Activated CD8-positive, alpha-beta memory T cell treated with anti-CD3 and anti-CD28 coated beads, Interleukin-2, amount 50 U/mL, for 48 hours (primary cell): ENCODE results near the gene TRMT61A.

ENCODE experiments used
- DNase-seq: peaks from one replicate; pipeline ENCODE4 v3.0.0-alpha.2; 2020

TRMT61A gene

DNA sequence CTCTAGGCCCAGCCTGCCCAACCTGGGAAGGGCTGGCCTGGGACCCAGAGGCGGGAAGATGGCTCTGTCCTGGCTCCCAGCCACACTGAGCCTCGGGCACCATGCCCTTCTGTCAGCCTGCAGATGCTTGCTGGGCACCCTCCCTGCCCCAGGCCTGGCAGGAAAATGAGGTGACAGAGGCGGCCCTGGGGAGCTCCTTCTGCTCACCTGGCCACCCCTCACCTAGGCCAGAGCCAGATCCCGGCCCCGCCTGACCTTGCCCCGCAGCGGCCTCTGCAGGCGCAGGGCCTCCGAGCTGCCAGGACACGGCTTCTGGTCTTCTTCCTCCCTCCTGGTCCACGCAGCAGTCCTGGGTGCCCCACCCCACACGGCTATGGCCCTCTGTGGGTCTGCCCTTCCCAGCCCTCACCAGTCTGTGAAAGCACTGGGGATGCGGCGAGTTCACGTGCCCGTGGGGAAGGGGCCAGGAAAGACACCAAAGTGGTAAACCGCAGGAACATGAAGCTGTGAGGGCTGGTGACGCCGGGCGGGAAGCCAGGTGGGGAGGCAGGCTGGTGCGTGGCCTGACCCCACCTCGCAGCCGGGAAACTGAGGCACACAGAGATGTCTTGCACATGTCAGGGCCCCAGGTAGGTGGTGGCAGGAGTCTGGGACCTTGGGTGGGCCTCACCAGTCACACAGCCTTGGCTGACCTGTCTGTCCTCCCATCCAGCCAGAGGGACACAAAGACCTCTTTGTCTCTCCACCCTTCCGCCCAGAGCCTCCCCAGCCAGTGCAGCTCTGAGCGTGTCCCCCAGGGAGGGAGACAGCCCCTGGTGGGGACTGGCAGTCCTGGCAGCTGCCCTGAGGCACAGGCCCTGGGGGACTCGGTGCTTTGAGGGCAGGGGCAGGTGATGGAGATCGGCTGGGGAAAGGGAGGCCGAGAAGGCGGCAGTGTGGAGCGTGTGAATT lies 20.6 kb downstream of the TRMT61A start:
- no peak for DNase-seq

- DNase-seq: no peak
Measured at GRCh38 chr14:103550451-103551337, 21.7 kb downstream of the TRMT61A start.

DNA sequence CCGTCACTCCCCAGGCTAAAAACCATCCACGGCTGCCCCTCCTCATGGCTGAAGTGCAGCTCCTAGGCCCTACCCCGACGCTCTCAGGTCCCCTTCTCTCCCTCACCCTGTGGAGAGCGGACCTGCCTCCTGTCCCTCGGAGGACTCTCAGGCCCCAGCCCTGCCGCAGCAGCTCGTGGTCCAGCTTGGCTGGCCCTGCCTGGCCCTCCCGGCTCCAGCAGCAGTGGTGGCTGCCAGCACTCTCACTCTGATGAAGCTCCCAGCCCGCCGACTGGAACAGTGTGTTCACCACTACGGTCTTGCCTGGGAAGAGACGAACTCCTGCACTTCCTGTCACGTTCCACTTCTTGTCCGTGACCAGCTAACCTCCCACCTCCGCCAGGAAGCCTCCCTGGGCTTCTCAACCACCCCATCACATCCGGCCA lies 22.4 kb downstream of the TRMT61A start:
- no peak for DNase-seq

DNA sequence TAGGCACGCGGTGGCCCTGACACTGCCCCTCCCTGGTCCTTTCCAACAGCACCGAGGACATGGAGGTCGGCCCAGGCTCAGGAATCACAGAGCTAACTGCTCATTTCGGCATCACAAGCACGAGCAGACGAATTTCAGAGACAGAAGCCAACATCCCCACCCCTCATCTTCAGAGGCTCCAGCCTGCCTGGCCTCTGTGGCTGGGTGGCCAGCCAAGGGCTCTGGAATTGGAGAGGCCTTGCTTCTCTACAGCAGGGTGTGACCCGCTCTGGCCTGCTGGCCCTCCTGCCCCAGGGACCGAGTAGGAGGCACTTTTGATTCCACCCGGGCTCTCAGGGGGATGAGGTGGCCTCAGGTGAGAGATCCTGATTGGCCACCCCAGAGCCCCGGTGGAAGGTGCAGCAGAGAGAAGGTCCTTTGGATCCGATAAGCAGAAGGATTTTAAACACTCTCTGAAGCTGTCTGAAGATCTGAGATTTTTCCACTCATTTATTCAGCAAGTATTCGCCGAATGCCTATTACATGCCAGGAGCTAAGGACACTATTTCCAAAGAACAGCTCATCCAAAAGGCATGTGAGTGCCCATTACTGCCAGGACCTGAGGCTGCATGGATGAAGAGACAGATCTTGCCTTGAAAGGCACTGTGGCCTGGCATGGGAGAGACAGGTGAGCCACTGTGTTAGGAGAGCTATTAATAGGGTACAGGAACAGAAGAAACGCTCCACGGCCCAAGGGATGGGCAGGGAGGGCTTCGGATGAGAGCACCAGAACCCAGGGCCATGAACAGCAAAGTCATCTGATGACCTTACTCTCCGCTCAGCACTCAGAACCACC lies 23.2 kb downstream of the TRMT61A start:
- no peak for DNase-seq

DNA sequence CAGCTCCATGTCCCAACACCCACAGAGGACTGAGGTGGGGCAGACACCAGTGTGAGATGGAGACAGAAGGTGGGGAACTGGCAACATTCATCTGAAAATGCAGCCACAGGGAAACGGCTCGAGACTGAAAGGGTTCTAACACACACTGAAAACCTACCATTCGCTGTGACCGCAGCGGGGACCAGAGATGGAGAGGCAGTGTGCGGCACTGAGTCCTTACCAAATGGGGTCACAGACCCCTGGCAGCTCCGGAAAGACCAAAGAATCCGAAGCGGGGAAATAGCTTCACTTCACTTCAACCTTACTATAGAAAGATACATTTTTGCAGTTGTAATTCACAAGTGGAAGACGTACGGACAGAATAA lies 23.8 kb downstream of the TRMT61A start:
- no peak for DNase-seq

GRCh38 chr14:103555559-103556337 lies 26.8 kb downstream of the TRMT61A start:
- DNase-seq: no peak

DNA sequence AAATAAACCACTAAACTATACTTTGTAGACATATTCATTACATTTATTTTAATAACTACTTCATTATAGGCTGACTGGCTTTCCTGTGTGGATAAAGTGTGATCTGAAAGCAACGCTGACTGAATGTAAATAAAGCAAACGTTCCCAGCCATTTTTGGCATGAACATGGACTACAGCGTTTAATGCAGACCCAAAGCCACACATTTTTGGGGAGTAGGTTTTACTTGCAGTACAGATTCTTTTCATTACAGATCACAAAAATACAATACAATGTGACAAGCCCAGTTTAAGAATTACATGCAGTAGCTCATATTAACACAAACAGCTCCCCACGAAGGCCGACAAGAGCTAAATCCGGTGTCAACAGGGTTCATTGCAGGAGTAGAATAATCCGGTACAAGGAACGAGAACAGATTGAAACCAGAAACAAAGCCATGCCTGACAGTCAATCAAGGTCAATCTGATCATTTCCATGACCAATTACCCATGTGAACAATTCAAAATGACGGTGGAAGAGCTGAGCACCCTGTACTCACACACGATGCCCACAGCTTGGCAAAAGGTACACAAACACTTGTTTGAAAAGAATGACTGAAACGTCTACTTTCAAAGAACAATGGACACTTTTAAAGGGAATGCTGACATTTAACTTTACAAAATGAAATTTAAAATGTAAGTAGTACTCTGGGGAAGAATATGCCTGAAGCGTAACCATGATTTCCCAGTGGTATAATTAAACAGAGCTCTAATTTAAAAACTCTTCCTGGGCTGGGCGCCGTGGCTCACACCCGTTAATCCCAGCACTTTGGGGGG lies 28.2 kb downstream of the TRMT61A start:
- DNase-seq: no peak

- DNase-seq: no peak
Measured at GRCh38 chr14:103558071-103558882, 29.3 kb downstream of the TRMT61A start.

GRCh38 chr14:103559766-103560165 lies 30.8 kb downstream of the TRMT61A start:
- DNase-seq: no peak

DNA sequence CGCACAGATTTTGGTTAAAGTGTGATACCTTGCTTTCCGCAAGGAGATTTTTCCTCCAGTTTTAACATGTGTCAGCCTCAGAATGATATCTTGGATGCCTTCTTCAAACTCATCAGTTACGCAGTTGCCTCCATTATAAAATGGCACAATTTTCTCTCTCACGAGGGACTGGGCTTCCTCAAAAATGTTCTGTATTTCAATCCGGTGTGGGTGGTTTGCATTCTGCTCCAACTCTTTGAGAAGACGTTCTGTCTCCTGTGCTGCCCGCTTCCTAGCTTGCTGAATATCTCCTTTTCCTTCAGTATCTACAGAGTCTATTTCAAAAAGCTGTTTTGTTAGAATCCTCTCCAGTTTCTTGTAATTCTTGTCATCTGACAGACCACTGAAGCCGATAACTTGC lies 31.7 kb downstream of the TRMT61A start:
- no peak for DNase-seq

DNA sequence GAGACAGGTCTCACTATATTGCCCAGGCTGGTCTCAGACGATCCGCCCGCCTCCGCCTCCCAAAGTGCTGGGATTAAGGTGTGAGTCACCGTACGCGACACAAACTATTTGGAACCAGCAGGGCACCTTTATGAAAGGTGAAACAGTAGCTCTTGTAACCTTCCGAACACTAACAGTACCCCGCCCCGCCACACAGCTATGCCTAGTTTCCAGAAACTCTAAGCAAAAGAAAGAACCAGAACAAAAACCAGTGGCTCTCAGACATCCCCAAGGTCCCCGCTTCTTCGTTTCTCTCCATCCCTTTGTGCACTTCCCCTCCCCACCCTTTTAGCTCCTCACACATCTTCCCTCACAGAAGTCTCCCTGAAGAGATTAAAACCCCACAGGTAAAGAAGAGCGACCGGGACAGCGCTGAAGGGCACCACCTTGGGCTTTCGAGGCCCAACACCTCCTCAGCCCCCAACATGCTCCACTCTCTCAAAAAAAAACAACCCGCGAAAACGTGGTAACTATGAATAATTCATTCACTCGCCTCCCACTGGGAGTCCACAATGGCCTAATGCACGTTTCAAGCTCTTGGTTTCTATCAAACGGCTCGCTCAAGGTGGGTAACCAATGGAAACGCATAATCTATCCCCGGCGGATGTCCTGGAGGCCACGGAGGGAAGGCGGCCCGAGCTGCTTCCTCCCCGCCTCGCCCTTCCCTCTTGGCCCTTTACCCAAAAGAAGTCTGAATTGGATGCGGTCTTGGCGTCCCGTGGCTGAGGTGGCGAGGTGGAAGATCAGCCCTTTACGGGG lies 32.6 kb downstream of the TRMT61A start:
- DNase-seq: peak; percentile 73

GRCh38 chr14:103562179-103562428 lies 33.1 kb downstream of the TRMT61A start:
- DNase-seq: no peak

GRCh38 chr14:103562429-103563225 lies 33.6 kb downstream of the TRMT61A start, which contains the start of the genes BAG5 and COA8:
Gene BAG5 (minus strand): TSS chr14:103562657. CDS start chr14:103561164, 1,493 bp downstream.
Gene COA8 (plus strand): TSS chr14:103562960. CDS start chr14:103563002, 42 bp downstream.
- DNase-seq: peak; percentile 93

DNA sequence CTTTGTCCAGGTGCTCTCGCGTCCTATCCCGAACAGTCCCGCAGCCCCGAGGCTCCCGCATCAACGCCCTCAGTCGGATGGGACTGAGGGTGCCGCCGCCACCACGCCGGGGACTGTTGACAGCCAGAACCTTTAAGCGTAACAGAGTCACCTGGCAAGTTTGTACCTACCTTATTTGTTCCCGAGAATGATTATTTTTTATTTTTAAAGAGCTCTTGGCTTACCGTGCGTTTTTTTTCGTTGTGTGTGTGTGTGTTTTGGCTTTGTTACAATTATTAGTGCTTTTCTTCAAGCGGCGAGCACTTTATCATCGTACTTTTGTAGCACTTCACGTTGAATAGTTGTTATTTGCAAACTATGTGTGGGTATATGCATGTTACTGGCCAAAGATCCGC lies 34.2 kb downstream of the TRMT61A start:
- DNase-seq: no peak

DNA sequence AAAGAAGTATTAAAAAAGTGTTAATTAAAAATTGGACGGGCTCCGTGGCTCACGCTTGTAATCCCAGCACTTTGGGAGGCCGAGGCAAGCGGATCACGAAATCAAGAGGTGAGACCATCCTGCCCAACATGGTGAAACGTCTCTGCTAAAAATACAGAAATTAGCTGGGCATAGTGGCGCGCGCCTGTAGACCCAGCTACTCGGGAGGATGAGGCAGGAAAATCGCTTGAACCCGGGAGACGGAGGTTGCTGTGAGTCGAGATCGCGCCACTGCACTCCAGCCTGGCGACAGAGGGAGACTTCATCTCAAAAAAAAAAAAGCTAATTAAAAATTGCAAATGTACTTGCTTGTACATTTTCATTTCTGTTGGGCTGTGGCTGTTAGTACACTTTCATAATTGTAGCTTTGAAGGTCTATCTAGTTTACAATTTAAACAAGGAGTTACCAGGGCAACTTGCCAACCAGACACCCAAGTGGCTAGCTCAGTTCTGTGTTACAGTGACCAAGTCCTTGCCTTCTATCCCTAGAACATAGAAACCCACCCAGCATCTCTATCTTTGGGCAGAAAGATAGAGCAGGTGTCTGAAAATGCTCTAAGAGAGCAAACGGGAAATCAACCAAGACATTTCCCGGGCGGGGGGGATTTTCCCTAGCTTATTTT lies 35.0 kb downstream of the TRMT61A start:
- no peak for DNase-seq

DNA sequence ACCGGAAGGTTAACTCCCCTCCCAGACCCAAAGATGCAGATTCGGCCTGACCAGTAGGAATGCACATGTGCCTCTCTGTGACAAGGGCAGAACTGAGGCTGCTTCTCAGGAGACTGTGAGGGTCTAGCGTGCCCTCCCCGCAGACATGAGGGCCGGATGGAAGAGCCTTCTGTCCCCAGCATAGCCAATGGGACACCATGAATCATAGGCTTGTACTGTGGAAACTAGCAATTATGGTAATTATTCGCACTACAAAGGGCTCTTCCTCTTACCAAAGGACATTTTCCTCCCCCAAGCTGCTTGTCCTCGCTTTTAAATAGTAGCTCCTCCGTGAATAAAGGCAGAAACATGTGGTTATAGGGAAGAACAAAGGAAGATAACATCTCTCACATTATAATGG lies 40.0 kb downstream of the TRMT61A start:
- no peak for DNase-seq

GRCh38 chr14:103569408-103569807 lies 40.4 kb downstream of the TRMT61A start:
- no peak for DNase-seq

GRCh38 chr14:103574104-103574503 lies 45.1 kb downstream of the TRMT61A start:
- no peak for DNase-seq
